ENCODE results near the gene FHIT.

Gene FHIT

GRCh38 chr3:60226912-60227311, 1024.3 kb downstream of the FHIT start:
- H3K9ac ChIP-seq (ENCODE audit: low read length), result no peak overlapping the region
- H3K27ac ChIP-seq (ENCODE audit: low read depth, low read length), result no peak overlapping the region
- no peaks in the 10 kb centered on the region for H3K27me3 ChIP-seq (ENCODE audit: control insufficient read depth in 1 of 2, insufficient read depth in 2 of 2, low read length in 2 of 2)
- H3K4me3 ChIP-seq (ENCODE audit: low read depth in 1 of 2, low read length in 2 of 2), result no peak overlapping the region
- no peaks in the 10 kb centered on the region for H3K36me3 ChIP-seq (ENCODE audit: insufficient read depth, low read length)
- no peaks in the 10 kb centered on the region for H3K4me1 ChIP-seq (ENCODE audit: insufficient read depth, low read length)
- H3K9me3 ChIP-seq (ENCODE audit: low read length), result no peaks in the 10 kb centered on the region

GRCh38 chr3:60225848-60226247, 1025.4 kb downstream of the FHIT start:
- H3K4me3 ChIP-seq (ENCODE audit: low read depth in 1 of 2, low read length in 2 of 2), result no peak overlapping the region
- H3K27ac ChIP-seq (ENCODE audit: low read depth, low read length), result no peak overlapping the region
- no peaks in the 10 kb centered on the region for H3K27me3 ChIP-seq (ENCODE audit: control insufficient read depth in 1 of 2, insufficient read depth in 2 of 2, low read length in 2 of 2)
- no peaks in the 10 kb centered on the region for H3K9me3 ChIP-seq (ENCODE audit: low read length)
- H3K36me3 ChIP-seq (ENCODE audit: insufficient read depth, low read length), result no peaks in the 10 kb centered on the region
- no peak overlapping the region for H3K9ac ChIP-seq (ENCODE audit: low read length)
- no peaks in the 10 kb centered on the region for H3K4me1 ChIP-seq (ENCODE audit: insufficient read depth, low read length)

GRCh38 chr3:60220768-60221167, 1030.5 kb downstream of the FHIT start:
- Histone ChIP-seq H3K36me3 (ENCODE audit: insufficient read depth, low read length) (no peaks in the 10 kb centered on the region), H3K4me3 (ENCODE audit: low read depth in 1 of 2, low read length in 2 of 2) (no peak overlapping the region), H3K4me1 (ENCODE audit: insufficient read depth, low read length) (no peaks in the 10 kb centered on the region), H3K27ac (ENCODE audit: low read depth, low read length) (no peak overlapping the region), H3K27me3 (ENCODE audit: control insufficient read depth in 1 of 2, insufficient read depth in 2 of 2, low read length in 2 of 2) (no peaks in the 10 kb centered on the region), H3K9me3 (ENCODE audit: low read length) (no peaks in the 10 kb centered on the region), H3K9ac (ENCODE audit: low read length) (no peak overlapping the region)

- Histone ChIP-seq H3K27ac (ENCODE audit: low read depth, low read length) (no peak overlapping the region), H3K36me3 (ENCODE audit: insufficient read depth, low read length) (no peaks in the 10 kb centered on the region), H3K4me3 (ENCODE audit: low read depth in 1 of 2, low read length in 2 of 2) (no peak overlapping the region), H3K9me3 (ENCODE audit: low read length) (no peaks in the 10 kb centered on the region), H3K27me3 (ENCODE audit: control insufficient read depth in 1 of 2, insufficient read depth in 2 of 2, low read length in 2 of 2) (no peaks in the 10 kb centered on the region), H3K9ac (ENCODE audit: low read length) (no peak overlapping the region), H3K4me1 (ENCODE audit: insufficient read depth, low read length) (no peaks in the 10 kb centered on the region)
Measured at GRCh38 chr3:60219501-60219900, 1031.8 kb downstream of the FHIT start.

GRCh38 chr3:60217156-60217911, 1033.9 kb downstream of the FHIT start:
- Histone ChIP-seq H3K27ac (ENCODE audit: low read depth, low read length) (no peak overlapping the region), H3K36me3 (ENCODE audit: insufficient read depth, low read length) (no peaks in the 10 kb centered on the region), H3K9ac (ENCODE audit: low read length) (no peak overlapping the region), H3K27me3 (ENCODE audit: control insufficient read depth in 1 of 2, insufficient read depth in 2 of 2, low read length in 2 of 2) (no peaks in the 10 kb centered on the region), H3K4me1 (ENCODE audit: insufficient read depth, low read length) (no peaks in the 10 kb centered on the region), H3K4me3 (ENCODE audit: low read depth in 1 of 2, low read length in 2 of 2) (no peak overlapping the region), H3K9me3 (ENCODE audit: low read length) (no peaks in the 10 kb centered on the region)

- no peak overlapping the region for H3K9ac ChIP-seq (ENCODE audit: low read length)
- no peak overlapping the region for H3K4me3 ChIP-seq (ENCODE audit: low read depth in 1 of 2, low read length in 2 of 2)
- H3K4me1 ChIP-seq (ENCODE audit: insufficient read depth, low read length), result no peaks in the 10 kb centered on the region
- no peak overlapping the region for H3K27ac ChIP-seq (ENCODE audit: low read depth, low read length)
- H3K9me3 ChIP-seq (ENCODE audit: low read length), result no peaks in the 10 kb centered on the region
- H3K27me3 ChIP-seq (ENCODE audit: control insufficient read depth in 1 of 2, insufficient read depth in 2 of 2, low read length in 2 of 2), result no peaks in the 10 kb centered on the region
- H3K36me3 ChIP-seq (ENCODE audit: insufficient read depth, low read length), result no peaks in the 10 kb centered on the region
Measured at GRCh38 chr3:60216462-60217075, 1034.7 kb downstream of the FHIT start.

GRCh38 chr3:60215946-60216345, 1035.3 kb downstream of the FHIT start:
- Histone ChIP-seq H3K9ac (ENCODE audit: low read length) (no peak overlapping the region), H3K27me3 (ENCODE audit: control insufficient read depth in 1 of 2, insufficient read depth in 2 of 2, low read length in 2 of 2) (no peaks in the 10 kb centered on the region), H3K36me3 (ENCODE audit: insufficient read depth, low read length) (no peaks in the 10 kb centered on the region), H3K27ac (ENCODE audit: low read depth, low read length) (no peak overlapping the region), H3K9me3 (ENCODE audit: low read length) (no peaks in the 10 kb centered on the region), H3K4me1 (ENCODE audit: insufficient read depth, low read length) (no peaks in the 10 kb centered on the region), H3K4me3 (ENCODE audit: low read depth in 1 of 2, low read length in 2 of 2) (no peak overlapping the region)

GRCh38 chr3:60207905-60208304, 1043.3 kb downstream of the FHIT start:
- Histone ChIP-seq H3K4me3 (ENCODE audit: low read depth in 1 of 2, low read length in 2 of 2) (no peak overlapping the region), H3K27ac (ENCODE audit: low read depth, low read length) (no peak overlapping the region), H3K27me3 (ENCODE audit: control insufficient read depth in 1 of 2, insufficient read depth in 2 of 2, low read length in 2 of 2) (no peaks in the 10 kb centered on the region)

GRCh38 chr3:60206206-60206605, 1045.0 kb downstream of the FHIT start:
- H3K4me3 ChIP-seq (ENCODE audit: low read depth in 1 of 2, low read length in 2 of 2), result no peak overlapping the region
- H3K4me1 ChIP-seq (ENCODE audit: insufficient read depth, low read length), result no peaks in the 10 kb centered on the region
- H3K36me3 ChIP-seq (ENCODE audit: insufficient read depth, low read length), result no peaks in the 10 kb centered on the region
- H3K27ac ChIP-seq (ENCODE audit: low read depth, low read length), result no peak overlapping the region
- H3K9ac ChIP-seq (ENCODE audit: low read length), result no peak overlapping the region
- H3K9me3 ChIP-seq (ENCODE audit: low read length), result no peaks in the 10 kb centered on the region
- H3K27me3 ChIP-seq (ENCODE audit: control insufficient read depth in 1 of 2, insufficient read depth in 2 of 2, low read length in 2 of 2), result no peaks in the 10 kb centered on the region

More at GRCh38 chr3:60207905-60208304, 1043.3 kb downstream of the FHIT start:
- H3K9me3 ChIP-seq (ENCODE audit: low read length), result no peaks in the 10 kb centered on the region
- no peak overlapping the region for H3K9ac ChIP-seq (ENCODE audit: low read length)
- no peaks in the 10 kb centered on the region for H3K4me1 ChIP-seq (ENCODE audit: insufficient read depth, low read length)
- no peaks in the 10 kb centered on the region for H3K36me3 ChIP-seq (ENCODE audit: insufficient read depth, low read length)

GRCh38 chr3:60202052-60202726, 1049.1 kb downstream of the FHIT start:
- no peak overlapping the region for H3K27ac ChIP-seq (ENCODE audit: low read depth, low read length)
- H3K9ac ChIP-seq (ENCODE audit: low read length), result no peak overlapping the region
- no peaks in the 10 kb centered on the region for H3K4me1 ChIP-seq (ENCODE audit: insufficient read depth, low read length)
- no peak overlapping the region for H3K4me3 ChIP-seq (ENCODE audit: low read depth in 1 of 2, low read length in 2 of 2)
- no peaks in the 10 kb centered on the region for H3K36me3 ChIP-seq (ENCODE audit: insufficient read depth, low read length)
- H3K27me3 ChIP-seq (ENCODE audit: control insufficient read depth in 1 of 2, insufficient read depth in 2 of 2, low read length in 2 of 2), result no peaks in the 10 kb centered on the region
- no peaks in the 10 kb centered on the region for H3K9me3 ChIP-seq (ENCODE audit: low read length)

GRCh38 chr3:60199306-60199705, 1051.9 kb downstream of the FHIT start:
- Histone ChIP-seq H3K9ac (ENCODE audit: low read length) (no peak overlapping the region), H3K36me3 (ENCODE audit: insufficient read depth, low read length) (no peaks in the 10 kb centered on the region), H3K27ac (ENCODE audit: low read depth, low read length) (no peak overlapping the region), H3K27me3 (ENCODE audit: control insufficient read depth in 1 of 2, insufficient read depth in 2 of 2, low read length in 2 of 2) (no peaks in the 10 kb centered on the region), H3K4me1 (ENCODE audit: insufficient read depth, low read length) (no peaks in the 10 kb centered on the region), H3K4me3 (ENCODE audit: low read depth in 1 of 2, low read length in 2 of 2) (no peak overlapping the region), H3K9me3 (ENCODE audit: low read length) (no peaks in the 10 kb centered on the region)
